Tibial nerve (tissue), 4 donors: Measurements from ENCODE around the gene BCCIP.

Experiments used
- EP300 ChIP-seq, 2 donors: sonication (generic); formaldehyde crosslinking; IDR thresholded peaks; one replicate each; pipeline ENCODE4 v1.6.1; 2017; ENCODE audit warnings: antibody characterized with exemption in 2 of 2, mild to moderate bottlenecking in 1 of 2
- POLR2A ChIP-seq, 2 donors: fragments of 450-650 bp; IDR thresholded peaks; one replicate each; pipeline ENCODE4 v1.6.1; 2017; ENCODE audit warnings: antibody characterized with exemption in 2 of 2, mild to moderate bottlenecking in 2 of 2, moderate library complexity in 2 of 2
- TF ChIP-seq, protein P1 (sequence below), 5 experiments: fragments of 200-600 bp in 3 of 5; fragments of 450-650 bp in 2 of 5; sonication (generic) in 3 of 5; IDR thresholded peaks; one replicate each; pipeline ENCODE4 v1.5.1; 2016 to 2019; ENCODE audit warnings: antibody characterized with exemption in 5 of 5, mild to moderate bottlenecking in 3 of 5, moderate library complexity in 2 of 5

DNA sequence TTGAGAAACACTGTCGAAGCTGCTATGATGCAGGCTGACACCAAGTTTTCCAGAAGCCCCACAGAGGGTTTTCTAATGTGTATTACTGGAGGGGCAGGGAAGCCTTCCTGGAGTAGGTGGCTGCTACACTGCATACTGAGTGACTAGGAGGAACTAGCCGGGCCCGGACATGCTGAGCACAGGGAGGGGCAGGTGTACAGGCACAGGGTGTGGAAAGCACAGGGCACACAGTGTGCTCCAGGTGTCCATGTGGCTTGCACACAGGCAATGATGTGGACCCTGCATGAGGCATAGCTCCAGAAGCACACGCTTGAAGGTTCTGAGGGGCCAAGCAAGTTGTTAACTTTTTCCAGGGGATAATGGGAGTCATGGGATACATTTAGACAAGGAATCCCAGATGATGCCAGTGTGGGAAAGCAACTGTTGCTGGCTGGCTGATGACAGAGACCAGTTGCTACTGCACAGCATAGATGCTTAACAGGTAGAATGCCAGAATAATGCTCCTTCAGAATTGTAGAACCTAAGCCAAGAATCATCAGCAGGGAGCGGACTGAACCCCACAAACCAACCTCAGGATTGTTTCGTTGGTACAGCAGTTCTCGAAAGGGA, 43.2 kb downstream of the BCCIP start:
- TF ChIP-seq POLR2A (IDR thresholded peaks at IDR 0.05): no peak
- TF ChIP-seq, protein P1, sequence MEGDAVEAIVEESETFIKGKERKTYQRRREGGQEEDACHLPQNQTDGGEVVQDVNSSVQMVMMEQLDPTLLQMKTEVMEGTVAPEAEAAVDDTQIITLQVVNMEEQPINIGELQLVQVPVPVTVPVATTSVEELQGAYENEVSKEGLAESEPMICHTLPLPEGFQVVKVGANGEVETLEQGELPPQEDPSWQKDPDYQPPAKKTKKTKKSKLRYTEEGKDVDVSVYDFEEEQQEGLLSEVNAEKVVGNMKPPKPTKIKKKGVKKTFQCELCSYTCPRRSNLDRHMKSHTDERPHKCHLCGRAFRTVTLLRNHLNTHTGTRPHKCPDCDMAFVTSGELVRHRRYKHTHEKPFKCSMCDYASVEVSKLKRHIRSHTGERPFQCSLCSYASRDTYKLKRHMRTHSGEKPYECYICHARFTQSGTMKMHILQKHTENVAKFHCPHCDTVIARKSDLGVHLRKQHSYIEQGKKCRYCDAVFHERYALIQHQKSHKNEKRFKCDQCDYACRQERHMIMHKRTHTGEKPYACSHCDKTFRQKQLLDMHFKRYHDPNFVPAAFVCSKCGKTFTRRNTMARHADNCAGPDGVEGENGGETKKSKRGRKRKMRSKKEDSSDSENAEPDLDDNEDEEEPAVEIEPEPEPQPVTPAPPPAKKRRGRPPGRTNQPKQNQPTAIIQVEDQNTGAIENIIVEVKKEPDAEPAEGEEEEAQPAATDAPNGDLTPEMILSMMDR (IDR thresholded peaks at IDR 0.05): no peak
- no peak for TF ChIP-seq EP300 (IDR thresholded peaks at IDR 0.05)
